NCI-H345 (cell line): Measurements from ENCODE around the gene LIN37.
"Not testable (repeated sequence)": the region's sequence is repeated elsewhere in the genome, so short reads cannot be mapped to it uniquely, and the experiment has no call there.

Experiments
- DNase-seq: peaks from one replicate; lab custom pipeline; 2025; lab: John Stamatoyannopoulos, UW

The LIN37 gene

GRCh38 chr19:35719402-35720162, 28.8 kb upstream of the LIN37 start:
- DNase-seq: no peak

GRCh38 chr19:35720163-35720524, 28.2 kb upstream of the LIN37 start:
- no peak for DNase-seq

- no peak for DNase-seq
These were observed 27.7 kb upstream of the LIN37 start for GRCh38 chr19:35720648-35721047.

DNA sequence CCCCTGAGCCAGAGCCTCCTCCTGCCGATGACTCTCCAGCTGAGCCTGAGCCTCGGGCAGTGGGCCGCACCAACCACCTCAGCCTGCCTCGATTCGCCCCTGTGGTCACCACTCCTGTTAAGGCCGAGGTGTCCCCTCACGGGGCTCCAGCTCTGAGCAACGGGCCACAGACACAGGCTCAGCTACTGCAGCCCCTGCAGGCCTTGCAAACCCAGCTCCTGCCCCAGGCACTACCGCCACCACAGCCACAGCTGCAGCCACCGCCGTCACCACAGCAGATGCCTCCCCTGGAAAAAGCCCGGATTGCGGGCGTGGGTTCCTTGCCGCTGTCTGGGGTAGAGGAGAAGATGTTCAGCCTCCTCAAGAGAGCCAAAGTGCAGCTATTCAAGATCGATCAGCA, 27.0 kb upstream of the LIN37 start:
- DNase-seq: no peak

GRCh38 chr19:35722461-35722860, 25.9 kb upstream of the LIN37 start:
- DNase-seq: no peak

DNA sequence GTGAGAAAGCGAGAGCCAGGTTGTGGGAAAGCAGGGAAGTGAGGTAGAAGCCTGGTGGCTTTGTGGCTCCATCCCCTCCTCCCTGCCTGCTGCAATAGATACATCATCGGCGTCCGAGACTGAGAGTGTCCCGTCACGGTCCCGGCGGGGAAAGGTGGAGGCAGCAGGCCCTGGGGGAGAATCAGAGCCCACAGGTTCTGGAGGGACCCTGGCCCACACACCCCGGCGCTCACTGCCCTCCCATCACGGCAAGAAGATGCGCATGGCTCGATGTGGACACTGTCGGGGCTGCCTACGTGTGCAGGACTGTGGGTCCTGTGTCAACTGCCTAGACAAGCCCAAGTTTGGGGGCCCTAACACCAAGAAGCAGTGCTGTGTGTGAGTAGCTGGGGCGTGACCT, 25.5 kb upstream of the LIN37 start:
- no peak for DNase-seq

DNA sequence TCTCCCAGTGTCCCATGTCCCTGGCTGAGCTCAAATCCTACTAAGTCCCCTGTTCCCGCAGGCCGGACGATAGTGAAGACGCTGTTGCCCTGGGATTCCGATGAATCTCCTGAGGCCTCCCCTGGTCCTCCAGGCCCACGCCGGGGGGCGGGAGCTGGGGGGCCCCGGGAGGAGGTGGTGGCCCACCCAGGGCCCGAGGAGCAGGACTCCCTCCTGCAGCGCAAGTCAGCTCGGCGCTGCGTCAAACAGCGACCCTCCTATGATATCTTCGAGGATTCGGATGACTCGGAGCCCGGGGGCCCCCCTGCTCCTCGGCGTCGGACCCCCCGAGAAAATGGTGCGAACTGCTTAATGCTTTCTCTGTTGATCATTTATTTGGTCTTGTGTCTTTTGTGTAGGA, 24.7 kb upstream of the LIN37 start:
- no peak for DNase-seq

- not testable (repeated sequence) for DNase-seq
These were observed 24.2 kb upstream of the LIN37 start for GRCh38 chr19:35724132-35724531.

GRCh38 chr19:35724560-35724959, 23.8 kb upstream of the LIN37 start:
- no peak for DNase-seq

DNA sequence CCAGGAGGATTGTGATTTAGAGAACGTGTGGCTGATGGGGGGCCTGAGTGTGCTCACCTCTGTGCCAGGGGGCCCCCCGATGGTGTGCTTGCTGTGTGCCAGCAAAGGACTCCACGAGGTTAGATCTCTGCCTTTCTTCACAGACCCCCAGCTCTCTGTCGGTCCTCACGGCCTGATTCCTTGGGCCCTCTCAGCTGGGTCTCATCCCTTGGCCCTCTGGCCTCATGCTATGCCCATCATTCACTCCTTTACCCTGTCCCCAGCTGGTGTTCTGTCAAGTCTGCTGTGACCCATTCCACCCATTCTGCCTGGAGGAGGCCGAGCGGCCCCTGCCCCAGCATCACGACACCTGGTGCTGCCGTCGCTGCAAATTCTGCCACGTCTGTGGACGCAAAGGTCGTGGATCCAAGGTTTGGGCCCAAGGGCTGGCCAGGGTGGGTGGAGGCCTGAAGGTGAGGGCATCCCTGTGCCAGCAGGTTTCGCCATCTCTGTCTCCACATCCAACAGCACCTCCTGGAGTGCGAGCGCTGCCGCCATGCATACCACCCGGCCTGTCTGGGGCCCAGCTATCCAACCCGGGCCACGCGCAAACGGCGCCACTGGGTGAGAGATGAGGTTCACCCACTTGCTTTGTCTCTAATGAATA, 23.0 kb upstream of the LIN37 start:
- no peak for DNase-seq

DNA sequence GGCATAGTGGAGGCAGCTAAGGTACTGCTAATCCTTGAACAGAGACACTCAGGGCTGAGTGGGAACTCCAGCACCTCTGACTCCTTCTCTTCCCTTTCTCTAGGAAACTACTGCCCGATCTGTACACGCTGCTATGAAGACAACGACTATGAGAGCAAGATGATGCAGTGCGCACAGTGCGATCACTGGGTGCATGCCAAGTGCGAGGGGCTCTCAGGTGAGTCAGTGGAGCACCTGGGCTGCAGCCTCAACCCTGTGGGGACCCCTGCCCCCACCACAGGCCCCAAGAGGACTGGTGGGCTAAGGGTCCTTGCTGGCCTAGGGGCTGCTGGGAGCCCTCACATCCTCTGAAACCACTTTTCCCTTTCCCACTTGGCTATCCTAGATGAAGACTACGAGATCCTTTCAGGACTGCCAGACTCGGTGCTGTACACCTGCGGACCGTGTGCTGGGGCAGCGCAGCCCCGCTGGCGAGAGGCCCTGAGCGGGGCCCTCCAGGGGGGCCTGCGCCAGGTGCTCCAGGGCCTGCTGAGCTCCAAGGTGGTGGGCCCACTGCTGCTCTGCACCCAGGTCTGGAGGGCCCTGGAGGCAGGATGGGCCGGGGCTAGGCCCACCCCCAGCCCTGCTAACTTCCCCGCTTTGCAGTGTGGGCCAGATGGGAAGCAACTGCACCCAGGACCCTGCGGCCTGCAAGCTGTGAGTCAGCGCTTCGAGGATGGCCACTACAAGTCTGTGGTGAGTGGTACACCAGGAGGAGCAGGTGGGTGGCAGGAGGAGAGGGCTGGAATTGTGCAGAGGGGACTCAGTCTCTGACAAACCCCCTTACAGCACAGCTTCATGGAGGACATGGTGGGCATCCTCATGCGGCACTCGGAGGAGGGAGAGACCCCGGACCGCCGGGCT, 21.1 kb upstream of the LIN37 start:
- no peak for DNase-seq

GRCh38 chr19:35727956-35728706, 20.2 kb upstream of the LIN37 start:
- DNase-seq: no peak

DNA sequence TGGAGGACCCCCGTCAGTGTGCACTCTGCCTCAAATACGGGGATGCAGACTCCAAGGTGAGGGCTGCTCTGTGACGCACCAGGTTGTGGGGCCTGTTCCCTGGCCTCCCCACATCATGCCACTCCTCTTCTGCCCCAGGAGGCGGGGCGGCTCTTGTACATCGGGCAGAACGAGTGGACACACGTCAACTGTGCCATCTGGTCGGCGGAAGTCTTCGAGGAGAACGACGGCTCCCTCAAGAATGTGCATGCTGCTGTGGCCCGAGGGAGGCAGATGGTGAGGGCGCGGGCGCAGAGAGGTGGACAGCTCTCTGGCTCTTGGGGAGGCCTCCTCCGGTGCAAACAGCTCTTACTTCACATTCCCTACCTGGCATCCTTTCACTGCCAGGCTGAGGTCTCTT, 19.4 kb upstream of the LIN37 start:
- no peak for DNase-seq

DNA sequence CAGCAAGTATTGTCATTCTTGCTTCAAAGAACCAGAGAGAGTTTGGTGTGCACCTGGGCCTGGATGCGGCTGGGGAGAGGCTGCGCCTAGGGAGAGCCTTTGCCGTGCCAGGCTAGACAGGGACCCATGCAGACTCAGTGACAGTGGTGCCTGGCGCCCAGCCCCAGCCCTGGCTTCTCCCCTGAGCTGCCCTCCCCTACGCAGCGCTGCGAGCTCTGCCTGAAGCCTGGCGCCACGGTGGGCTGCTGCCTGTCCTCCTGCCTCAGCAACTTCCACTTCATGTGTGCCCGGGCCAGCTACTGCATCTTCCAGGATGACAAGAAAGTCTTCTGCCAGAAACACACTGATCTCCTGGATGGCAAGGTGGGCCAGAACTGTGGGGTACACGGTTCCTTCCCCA, 18.6 kb upstream of the LIN37 start:
- no peak for DNase-seq

DNA sequence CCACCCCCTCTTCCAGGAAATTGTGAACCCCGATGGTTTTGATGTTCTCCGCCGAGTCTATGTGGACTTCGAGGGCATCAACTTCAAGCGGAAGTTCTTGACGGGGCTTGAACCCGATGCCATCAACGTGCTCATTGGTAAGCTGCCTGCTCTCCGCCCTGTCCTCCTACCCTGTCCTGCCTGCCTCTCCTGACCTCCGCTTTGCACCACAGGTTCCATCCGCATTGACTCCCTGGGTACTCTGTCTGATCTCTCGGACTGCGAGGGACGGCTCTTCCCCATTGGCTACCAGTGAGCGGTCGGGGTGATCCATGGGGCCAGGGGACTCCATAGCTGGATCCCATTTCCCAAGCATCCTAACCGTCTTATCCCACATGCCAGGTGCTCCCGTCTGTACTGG, 18.1 kb upstream of the LIN37 start:
- no peak for DNase-seq

- no peak for DNase-seq
These were observed 17.0 kb upstream of the LIN37 start for GRCh38 chr19:35731353-35731752.

- DNase-seq: no peak
These were observed 16.5 kb upstream of the LIN37 start for GRCh38 chr19:35731779-35732405.

GRCh38 chr19:35732540-35733179, 15.7 kb upstream of the LIN37 start:
- no peak for DNase-seq

DNA sequence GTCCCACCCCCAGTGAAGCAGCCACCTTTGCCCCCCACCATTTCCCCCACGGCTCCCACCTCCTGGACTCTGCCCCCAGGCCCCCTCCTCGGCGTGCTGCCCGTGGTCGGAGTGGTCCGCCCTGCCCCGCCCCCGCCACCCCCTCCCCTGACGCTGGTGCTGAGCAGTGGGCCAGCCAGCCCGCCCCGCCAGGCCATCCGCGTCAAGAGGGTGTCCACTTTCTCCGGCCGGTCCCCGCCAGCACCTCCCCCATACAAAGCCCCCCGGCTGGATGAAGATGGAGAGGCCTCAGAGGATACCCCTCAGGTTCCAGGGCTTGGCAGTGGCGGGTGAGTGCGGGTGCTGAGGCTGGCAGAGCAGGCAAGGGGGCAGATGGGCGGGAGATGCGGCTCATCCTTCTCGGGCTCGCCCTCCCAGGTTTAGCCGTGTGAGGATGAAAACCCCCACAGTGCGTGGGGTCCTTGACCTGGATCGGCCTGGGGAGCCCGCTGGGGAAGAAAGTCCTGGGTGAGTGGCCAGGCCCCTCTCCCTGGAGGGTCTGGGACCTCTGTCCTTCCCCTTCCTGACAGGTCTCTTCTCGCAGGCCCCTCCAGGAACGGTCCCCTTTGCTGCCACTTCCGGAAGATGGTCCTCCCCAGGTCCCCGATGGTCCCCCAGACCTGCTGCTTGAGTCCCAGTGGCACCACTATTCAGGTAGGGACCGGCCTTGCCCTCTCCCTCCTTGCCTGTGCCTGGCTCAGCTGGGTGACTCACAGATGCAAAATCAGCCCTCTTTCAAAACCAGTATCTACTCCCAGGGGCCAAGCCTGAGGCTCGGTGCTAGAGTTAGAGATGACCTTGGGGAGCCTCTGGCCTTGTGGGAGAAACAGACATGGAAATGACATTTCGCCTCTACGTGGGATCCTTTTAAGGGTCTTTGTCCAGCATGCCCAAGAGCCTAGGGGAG, 14.9 kb upstream of the LIN37 start:
- DNase-seq: no peak

DNA sequence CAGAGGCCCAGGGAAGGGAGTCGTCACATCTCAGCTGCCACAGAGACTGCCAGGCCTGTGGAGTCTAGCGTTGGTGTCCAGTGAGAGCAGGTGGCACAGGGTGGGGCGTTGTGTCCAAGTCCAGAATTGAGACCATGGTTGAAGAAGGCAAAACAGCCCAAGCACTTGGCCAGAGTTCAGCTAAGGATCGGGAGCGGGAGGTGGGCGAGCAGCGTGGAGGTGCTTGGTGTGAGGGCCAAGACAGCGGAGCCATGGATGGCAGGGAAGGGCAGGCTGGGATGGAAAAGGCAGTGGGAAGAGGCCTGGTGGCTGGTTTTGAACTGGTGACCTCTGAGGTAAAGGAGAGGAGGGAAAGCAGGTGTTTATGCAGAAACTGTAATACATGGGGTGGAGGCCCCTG, 14.1 kb upstream of the LIN37 start:
- DNase-seq: no peak
